ENCODE measurements around the gene SCD. TPM values are rescaled to one million over a fixed set of nuclear protein-coding genes. Genes with fewer than 3 reads are reported as not detected.

The SCD gene
- total and polyA plus RNA-seq, 2 of the 13 experiments (the other 11 are each of a cell fraction or from before 2014, with no cell fraction given), result 492 to 512 TPM

- no peak for TF ChIP-seq ZNF646 (CRISPR knock-in tag; IDR thresholded peaks at IDR 0.05)
- no peak for TF ChIP-seq HMGA1 (CRISPR knock-in tag; conservative IDR thresholded peaks at IDR 0.05)
- TF ChIP-seq CHD4 (IDR thresholded peaks at IDR 0.05; ENCODE audit: borderline replicate concordance, low read length), result no peak
- TF ChIP-seq ZSCAN9 (CRISPR knock-in tag; IDR thresholded peaks at IDR 0.05; ENCODE audit: borderline replicate concordance), result no peak
- TF ChIP-seq RAD51 (IDR thresholded peaks at IDR 0.05; ENCODE audit: borderline replicate concordance), result peak; percentile 81; the same call in 1 of the 2 replicates
- peak; percentile 29; the same call in 1 of the 2 replicates for TF ChIP-seq HMG20A (CRISPR knock-in tag; IDR thresholded peaks at IDR 0.05; ENCODE audit: borderline replicate concordance)
- 0 out of 2 replicates have a peak, but pooled peaks have one; percentile 22 for TF ChIP-seq BHLHE40 (IDR thresholded peaks at IDR 0.05; ENCODE audit: low read length)
- TF ChIP-seq U2AF2 (IDR thresholded peaks at IDR 0.05; ENCODE audit: low read depth, low read length), result no peak
- no peak for TF ChIP-seq SCMH1 (CRISPR knock-in tag; IDR thresholded peaks at IDR 0.05; ENCODE audit: borderline replicate concordance)
- TF ChIP-seq RFX1 (IDR thresholded peaks at IDR 0.05), result no peak
- TF ChIP-seq SMARCC2 (IDR thresholded peaks at IDR 0.05), result no peak
- TF ChIP-seq ZNF850 (CRISPR knock-in tag; conservative IDR thresholded peaks at IDR 0.05), result no peak
- no peak for TF ChIP-seq DRAP1 (CRISPR knock-in tag; IDR thresholded peaks at IDR 0.05)
- no peak for TF ChIP-seq HMGXB4 (CRISPR knock-in tag; IDR thresholded peaks at IDR 0.05; ENCODE audit: borderline replicate concordance in 1 of 2, low read depth in 1 of 2)
- peak in 1 of 2 experiments; percentile 62; a peak in 1 of 4 replicates for TF ChIP-seq POLR2A (IDR thresholded peaks at IDR 0.05; ENCODE audit: insufficient read depth in 1 of 2, low read depth in 2 of 2, low read length in 2 of 2)
- TF ChIP-seq IKZF4 (CRISPR knock-in tag; IDR thresholded peaks at IDR 0.05; ENCODE audit: borderline replicate concordance, low read depth, not compliant biosample characterization), result no peak
- TF ChIP-seq GATA4 (IDR thresholded peaks at IDR 0.05; ENCODE audit: borderline replicate concordance, low read depth), result 0 out of 2 replicates have a peak, but pooled peaks have one; percentile 22
- TF ChIP-seq HOMEZ (CRISPR knock-in tag; IDR thresholded peaks at IDR 0.05; ENCODE audit: low read depth), result 0 out of 2 replicates have a peak, but pooled peaks have one; percentile 12
- no peak for TF ChIP-seq HOXA5 (CRISPR knock-in tag; IDR thresholded peaks at IDR 0.05)
- TF ChIP-seq RAD21 (CRISPR knock-in tag; IDR thresholded peaks at IDR 0.05), result peak; percentile 10; the same call in 1 of the 2 replicates
Measured at GRCh38 chr10:100364735-100365391, 17.8 kb downstream of the SCD start (continued).
